ENCODE data around the gene SMC3. TPM values are rescaled to one million over a fixed set of nuclear protein-coding genes. Genes with fewer than 3 reads are reported as not detected.

SMC3 gene
- total and polyA plus RNA-seq, 4 donors, result 7.2 to 26.4 (median 18.1) TPM

- no peak for TF ChIP-seq FOXA1 (IDR thresholded peaks at IDR 0.05)
Measured at GRCh38 chr10:110617425-110618229, 50.1 kb downstream of the SMC3 start (continued).

- no peaks in the 10 kb centered on the region for H3K9me3 ChIP-seq (ENCODE audit: control insufficient read depth in 4 of 4, low read length in 3 of 4)
- no peak overlapping the region for H3K27ac ChIP-seq (ENCODE audit: low read depth in 1 of 2, low read length in 2 of 2)
- H3K4me3 ChIP-seq (ENCODE audit: low read depth in 1 of 3, low read length in 3 of 3), result no peak overlapping the region
- 79% methylated on average over 5 of the region's 5 CpGs for WGBS
- H3K36me3 ChIP-seq (ENCODE audit: control insufficient read depth in 4 of 4, insufficient read depth in 3 of 4, low read depth in 1 of 4, low read length in 3 of 4), result no peaks in the 10 kb centered on the region
- no peak overlapping the region for H3K9ac ChIP-seq (ENCODE audit: low read depth in 1 of 2, low read length in 2 of 2)
- no peaks in the 10 kb centered on the region for H3K4me1 ChIP-seq (ENCODE audit: control insufficient read depth in 4 of 4, insufficient read depth in 4 of 4, low read length in 3 of 4)
- DNase-seq (ENCODE audit: low spot score), result no peak
- H3K27me3 ChIP-seq (ENCODE audit: control insufficient read depth in 4 of 4, insufficient read depth in 4 of 4, low read length in 3 of 4), result no peaks in the 10 kb centered on the region
- TF ChIP-seq ZBTB33 (IDR thresholded peaks at IDR 0.05), result no peak
- no peak for TF ChIP-seq SP1 (IDR thresholded peaks at IDR 0.05)
- TF ChIP-seq HNF4G (IDR thresholded peaks at IDR 0.05), result no peak
Measured at GRCh38 chr10:110618230-110618610, 50.7 kb downstream of the SMC3 start.

GRCh38 chr10:110619514-110620397 lies 52.3 kb downstream of the SMC3 start:
- TF ChIP-seq FOXA2 (IDR thresholded peaks at IDR 0.05), result no peak
- TF ChIP-seq TAF1 (conservative IDR thresholded peaks at IDR 0.05), result no peak
- no peak for TF ChIP-seq CTCF (IDR thresholded peaks at IDR 0.05; ENCODE audit: low read depth, low read length, missing input control)
- TF ChIP-seq NR2F2 (IDR thresholded peaks at IDR 0.05), result no peak
- no peak for TF ChIP-seq RAD21 (IDR thresholded peaks at IDR 0.05)
- no peak for TF ChIP-seq REST (IDR thresholded peaks at IDR 0.05)
- Histone ChIP-seq H3K27ac (ENCODE audit: low read depth in 1 of 2, low read length in 2 of 2) (no peak overlapping the region), H3K4me3 (ENCODE audit: low read depth in 1 of 3, low read length in 3 of 3) (no peak overlapping the region), H3K9me3 (ENCODE audit: control insufficient read depth in 4 of 4, low read length in 3 of 4) (no peaks in the 10 kb centered on the region), H3K9ac (ENCODE audit: low read depth in 1 of 2, low read length in 2 of 2) (no peak overlapping the region), H3K36me3 (ENCODE audit: control insufficient read depth in 4 of 4, insufficient read depth in 3 of 4, low read depth in 1 of 4, low read length in 3 of 4) (no peaks in the 10 kb centered on the region), H3K27me3 (ENCODE audit: control insufficient read depth in 4 of 4, insufficient read depth in 4 of 4, low read length in 3 of 4) (no peaks in the 10 kb centered on the region), H3K4me1 (ENCODE audit: control insufficient read depth in 4 of 4, insufficient read depth in 4 of 4, low read length in 3 of 4) (no peaks in the 10 kb centered on the region)
- 77% methylated on average over 3 of the region's 3 CpGs for WGBS
- DNase-seq (ENCODE audit: low spot score), result no peak
